Left lobe of liver (tissue), 2 donors: Measurements from ENCODE around the gene ZNF441. TPM values are rescaled to one million over a fixed set of nuclear protein-coding genes. Genes with fewer than 3 reads are reported as not detected.
"Not testable (repeated sequence)": the region's sequence is repeated elsewhere in the genome, so short reads cannot be mapped to it uniquely, and the experiment has no call there.

Experiments
- ATAC-seq: fragments of 200-7000 bp; cut with Tn5 transposase; one replicate; pipeline ENCODE4 v1.9.1; 2020; ENCODE audit warnings: mild to moderate bottlenecking, moderate library complexity
- DNase-seq: peaks from one replicate; pipeline ENCODE4 v3.0.0-alpha.2; 2020; ENCODE audit warnings: low spot score
- total RNA-seq: library from RNA; stranded (reverse); gene quantifications from one replicate; pipeline ENCODE4 v1.2.1, GENCODE V29; 2021
- donor health status: DM: no; HTN: no; CAD: no; lungs with moderate emphysema.
- donor health status: DM: no; HTN: yes; CAD: no.

The ZNF441 gene
- total RNA-seq, 1 donor from 2014 or later: 3.0 TPM

DNA sequence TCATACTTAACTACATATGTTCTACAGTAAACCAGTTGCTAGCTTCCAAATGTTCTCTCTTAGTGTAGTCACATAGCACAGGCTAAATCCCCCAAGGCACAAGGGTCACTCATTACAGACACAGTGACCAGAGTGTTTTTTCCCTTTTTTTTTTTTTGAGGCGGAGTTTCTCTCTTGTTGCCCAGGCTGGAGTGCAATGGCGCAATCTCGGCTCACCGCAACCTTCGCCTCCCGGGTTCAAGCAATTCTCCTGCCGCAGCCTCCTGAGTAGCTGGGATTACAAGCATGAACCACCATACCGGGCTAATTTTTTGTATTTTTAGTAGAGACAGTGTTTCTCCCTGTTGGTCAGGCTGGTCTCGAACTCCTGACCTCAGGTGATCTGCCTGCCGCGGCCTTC, 9.9 kb downstream of the ZNF441 start:
- not testable (repeated sequence) for DNase-seq, ATAC-seq

DNA sequence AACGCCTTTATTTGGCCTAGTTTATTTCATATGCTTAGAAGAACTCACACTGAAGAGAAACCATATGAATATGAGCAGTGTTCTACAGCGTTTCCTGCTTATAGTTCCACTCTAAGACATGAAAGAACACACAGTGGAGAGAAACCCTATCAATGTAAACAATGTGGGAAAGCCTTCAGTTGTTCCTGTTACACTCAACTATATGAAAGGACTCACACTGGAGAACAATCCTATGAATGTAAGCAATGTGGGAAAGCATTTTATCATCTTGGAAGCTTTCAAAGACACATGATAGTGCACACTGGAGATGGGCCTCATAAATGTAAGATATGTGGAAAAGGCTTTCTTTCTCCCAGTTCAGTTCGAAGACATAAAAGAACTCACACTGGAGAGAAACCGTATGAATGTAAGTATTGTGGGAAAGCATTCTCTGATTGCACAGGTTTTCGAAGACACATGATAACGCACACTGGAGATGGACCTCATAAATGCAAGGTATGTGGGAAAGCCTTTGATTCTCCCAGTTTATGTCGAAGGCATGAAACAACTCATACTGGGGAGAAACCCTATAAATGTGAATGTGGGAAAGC, 13.7 kb downstream of the ZNF441 start:
- DNase-seq: no peak
- no peak for ATAC-seq

DNA sequence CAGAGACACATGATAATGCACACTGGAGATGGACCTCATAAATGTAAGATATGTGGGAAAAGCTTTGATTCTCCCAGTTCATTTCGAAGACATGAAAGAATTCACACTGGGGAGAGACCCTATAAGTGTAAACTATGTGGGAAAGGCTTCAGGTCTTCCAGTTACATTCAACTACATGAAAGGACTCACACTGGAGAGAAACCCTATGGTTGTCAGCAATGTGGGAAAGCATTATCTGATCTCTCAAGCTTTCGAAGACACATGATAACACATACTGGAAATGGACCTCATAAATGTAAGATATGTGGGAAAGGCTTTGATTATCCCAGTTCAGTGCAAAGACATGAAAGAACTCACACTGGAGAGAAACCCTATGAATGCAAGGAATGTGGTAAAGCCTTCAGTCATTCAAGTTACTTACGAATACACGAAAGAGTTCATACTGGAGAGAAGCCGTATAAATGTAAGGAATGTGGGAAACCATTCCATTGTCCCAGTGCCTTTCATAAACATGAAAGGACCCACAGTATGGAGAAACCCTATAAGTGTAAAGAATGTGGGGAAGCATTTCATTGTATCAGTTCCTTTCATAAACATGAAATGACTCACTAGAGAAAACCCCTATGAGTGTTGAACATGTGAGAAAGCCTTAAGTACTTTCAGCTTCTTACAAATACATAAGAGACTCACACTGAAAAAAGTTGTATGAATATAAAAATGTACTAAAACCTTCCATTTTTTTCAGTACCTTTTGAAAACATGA, 14.7 kb downstream of the ZNF441 start:
- no peak for DNase-seq
- ATAC-seq: no peak

DNA sequence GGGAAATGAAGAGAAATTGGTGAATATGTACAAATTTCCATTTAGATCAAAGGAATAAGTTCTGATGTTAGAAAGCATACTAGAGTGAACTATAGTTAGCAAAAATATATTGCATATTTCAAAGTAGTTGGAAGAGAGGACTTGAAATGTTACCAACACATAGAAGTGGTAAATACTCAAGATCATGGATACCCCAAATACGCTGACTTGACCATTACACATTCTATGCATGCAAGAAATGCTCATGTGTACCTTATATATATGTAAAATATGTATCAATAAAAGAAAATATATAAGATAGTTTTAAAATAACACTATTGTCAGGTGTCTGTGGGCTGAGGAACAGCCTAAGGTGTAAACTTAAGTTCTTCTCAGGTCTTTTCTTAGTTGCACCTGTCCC, 17.0 kb downstream of the ZNF441 start:
- no peak for ATAC-seq
- DNase-seq: no peak

DNA sequence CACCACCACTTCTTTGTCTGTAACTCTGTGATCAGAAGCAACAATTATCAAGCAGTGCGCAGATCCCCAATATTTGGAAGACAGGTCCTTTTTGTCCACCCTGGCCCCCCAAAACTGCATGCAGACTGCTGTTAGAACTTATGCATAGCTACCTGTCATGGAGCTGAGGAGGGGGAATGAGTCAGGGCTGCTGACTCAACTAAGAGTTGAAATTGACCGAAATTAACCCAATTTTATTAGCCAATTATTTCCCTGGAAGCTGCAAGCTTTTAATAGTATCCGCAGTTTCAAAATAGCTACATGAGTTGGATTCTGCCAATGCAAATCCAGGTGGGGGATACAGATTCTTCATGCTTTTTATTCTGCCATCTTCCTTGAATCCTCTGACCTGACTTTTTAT, 17.6 kb downstream of the ZNF441 start:
- no peak for ATAC-seq

DNA sequence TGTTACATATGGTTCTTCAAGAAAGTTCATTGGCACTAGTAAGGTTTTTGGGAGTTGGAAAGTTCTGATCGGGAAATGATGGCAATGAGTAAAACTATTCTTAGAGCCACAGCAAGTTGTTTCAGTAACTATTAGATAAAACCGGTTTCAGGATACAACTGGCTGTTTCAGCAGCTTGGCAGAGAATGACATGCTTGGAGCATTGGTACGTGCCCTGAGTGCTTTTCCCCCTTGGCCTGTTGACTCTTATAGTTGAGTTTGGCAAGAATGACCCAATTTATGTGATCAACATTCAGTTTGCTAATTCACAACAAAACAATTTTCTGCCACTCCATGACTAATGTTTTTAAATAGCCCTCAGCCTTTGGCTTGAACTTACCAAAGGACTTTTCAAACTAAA, 20.7 kb downstream of the ZNF441 start:
- DNase-seq (no peak), ATAC-seq (no peak)

More for the DNA sequence above, 17.6 kb downstream of the ZNF441 start:
- no peak for DNase-seq

DNA sequence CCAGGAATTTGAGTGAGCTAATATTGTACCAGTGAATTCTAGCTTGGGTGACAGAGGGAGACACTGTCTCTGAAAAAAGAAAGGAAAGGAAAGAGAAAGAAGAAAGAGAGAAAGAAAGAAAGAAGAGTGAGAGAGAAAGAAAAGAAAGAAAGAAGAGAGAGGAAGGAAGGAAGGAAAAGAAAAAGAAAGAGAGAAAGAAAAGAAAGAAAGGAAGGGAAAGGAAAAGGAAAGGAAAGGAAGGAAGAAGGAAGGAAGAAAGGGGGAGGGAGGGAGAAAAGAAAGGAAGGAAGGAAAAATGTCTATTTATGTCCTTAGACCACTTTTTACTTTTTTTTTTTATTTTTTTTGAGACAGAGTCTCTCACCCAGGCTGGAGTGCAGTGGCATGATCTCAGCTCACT, 26.1 kb downstream of the ZNF441 start:
- DNase-seq (no peak), ATAC-seq (no peak)

GRCh38 chr19:11797491-11797890, 30.7 kb downstream of the ZNF441 start:
- DNase-seq (peak; percentile 87), ATAC-seq (peak; percentile 91)

- ATAC-seq (peak; percentile 96), DNase-seq (peak; percentile 95)
Observed at GRCh38 chr19:11798391-11799330, 31.9 kb downstream of the ZNF441 start, which contains the start of gene ZNF491. TSS of gene ZNF491 (plus strand) at chr19:11798523. CDS start at chr19:11805954, 7,431 bp downstream.

GRCh38 chr19:11806354-11807098, 39.7 kb downstream of the ZNF441 start:
- ATAC-seq (no peak), DNase-seq (no peak)

- ATAC-seq (no peak), DNase-seq (no peak)
Observed at GRCh38 chr19:11807099-11807380, 40.2 kb downstream of the ZNF441 start.

DNA sequence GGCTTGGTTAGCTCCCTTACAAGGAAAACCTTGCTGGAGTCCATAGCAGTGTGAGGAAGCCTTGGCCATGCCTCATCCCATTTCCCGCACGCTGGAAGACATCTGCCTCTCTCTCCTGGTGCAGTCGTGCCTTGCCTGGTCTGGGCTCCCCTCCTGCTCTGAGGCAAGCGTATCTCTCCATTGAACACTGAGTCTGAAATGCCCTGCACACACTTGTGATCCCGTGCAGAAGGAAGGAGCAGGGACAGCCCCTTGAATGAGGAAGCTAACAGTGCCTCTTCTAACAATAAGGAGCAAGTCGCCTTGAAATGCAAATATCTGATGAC, 46.9 kb downstream of the ZNF441 start:
- ATAC-seq: peak; percentile 49
- DNase-seq: no peak

- DNase-seq: peak; percentile 98
- peak; percentile 99 for ATAC-seq
Observed at GRCh38 chr19:11814029-11814699, 47.4 kb downstream of the ZNF441 start, which contains the start of gene ZNF440. TSS of gene ZNF440 (plus strand) at chr19:11814273. CDS start at chr19:11814448, 175 bp downstream.

DNA sequence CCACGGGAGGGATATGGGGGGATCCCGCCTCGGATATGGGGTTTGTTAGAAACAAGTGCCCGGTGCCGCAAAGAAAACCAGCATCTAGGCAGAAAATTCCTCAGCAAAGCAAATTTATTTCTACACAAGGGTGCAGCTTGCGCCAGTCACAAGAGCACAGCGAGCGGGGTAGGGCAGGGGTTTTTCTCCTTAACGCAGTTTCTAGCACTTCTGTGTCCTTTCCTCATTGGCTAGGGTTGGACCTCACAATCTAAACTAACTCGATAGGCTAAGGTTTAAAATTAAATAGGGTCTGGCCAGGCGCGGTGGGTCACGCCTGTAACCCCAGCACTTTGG, 47.9 kb downstream of the ZNF441 start:
- no peak for DNase-seq

GRCh38 chr19:11821474-11822109, 54.8 kb downstream of the ZNF441 start:
- DNase-seq (no peak), ATAC-seq (no peak)

More for the DNA sequence above, 47.9 kb downstream of the ZNF441 start:
- ATAC-seq: peak; percentile 31

DNA sequence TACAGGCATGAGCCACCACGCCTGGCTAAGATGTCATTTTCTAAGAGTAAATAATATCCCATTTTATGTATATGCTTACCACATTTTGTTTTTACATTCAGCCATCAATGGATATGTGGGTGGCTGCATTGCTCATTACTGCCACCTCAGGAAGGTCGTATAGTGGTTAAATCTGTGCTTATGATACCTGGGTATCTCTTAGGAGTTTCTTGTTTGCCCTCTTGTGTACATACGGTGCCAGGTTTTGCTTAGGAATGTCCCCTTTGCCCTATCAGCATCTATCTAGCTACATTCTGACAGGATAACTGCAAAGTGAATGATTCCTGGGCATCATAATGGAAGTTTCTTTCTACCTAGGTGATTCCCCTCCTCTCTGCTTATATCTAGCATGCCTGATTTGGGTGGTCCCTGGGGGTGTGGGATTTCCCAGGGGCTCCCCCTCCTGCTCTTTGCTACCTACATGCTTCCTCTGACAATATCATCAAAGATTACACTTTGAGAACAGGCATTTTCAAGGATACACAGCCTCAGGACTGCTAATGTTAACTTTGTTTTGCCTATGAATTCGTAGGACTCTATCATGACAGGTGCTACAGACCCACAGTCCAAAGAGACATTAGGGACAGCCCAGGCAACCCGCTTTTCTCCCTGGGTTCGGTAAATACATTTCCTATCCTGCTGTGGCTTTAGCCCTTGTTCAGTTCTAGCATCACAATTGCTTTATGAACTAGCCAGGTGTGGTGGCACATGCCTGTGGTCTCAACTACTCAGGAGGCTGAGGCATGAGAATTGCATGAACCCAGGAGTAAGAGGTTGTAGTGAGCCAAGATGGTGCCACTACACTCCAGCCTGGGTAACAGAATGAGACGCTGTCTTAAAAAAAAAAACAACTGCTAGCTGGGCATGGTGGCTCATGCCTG, 62.4 kb downstream of the ZNF441 start:
- not testable (repeated sequence) for ATAC-seq, DNase-seq

GRCh38 chr19:11832253-11832912, 65.6 kb downstream of the ZNF441 start:
- ATAC-seq (no peak), DNase-seq (no peak)

- ATAC-seq: no peak
Observed at GRCh38 chr19:11833541-11833940, 66.7 kb downstream of the ZNF441 start.

More at GRCh38 chr19:11833541-11833940, 66.7 kb downstream of the ZNF441 start:
- DNase-seq: no peak
